B cell (primary cell): ENCODE data around the gene RTTN.

Source experiments
- EZH2 ChIP-seq: IDR thresholded peaks from 2 replicates; pipeline ENCODE4 v1.6.1; 2012; ENCODE audit warnings: borderline replicate concordance, low read depth, mild to moderate bottlenecking, moderate library complexity, low read length; ENCODE audit not compliant: insufficient read depth, poor library complexity, severe bottlenecking
- TF ChIP-seq, protein P1 (sequence below): fragments of 200-600 bp; IDR thresholded peaks from one replicate; pipeline ENCODE4 v1.8.0; 2022; ENCODE audit warnings: antibody characterized with exemption, mild to moderate bottlenecking

DNA sequence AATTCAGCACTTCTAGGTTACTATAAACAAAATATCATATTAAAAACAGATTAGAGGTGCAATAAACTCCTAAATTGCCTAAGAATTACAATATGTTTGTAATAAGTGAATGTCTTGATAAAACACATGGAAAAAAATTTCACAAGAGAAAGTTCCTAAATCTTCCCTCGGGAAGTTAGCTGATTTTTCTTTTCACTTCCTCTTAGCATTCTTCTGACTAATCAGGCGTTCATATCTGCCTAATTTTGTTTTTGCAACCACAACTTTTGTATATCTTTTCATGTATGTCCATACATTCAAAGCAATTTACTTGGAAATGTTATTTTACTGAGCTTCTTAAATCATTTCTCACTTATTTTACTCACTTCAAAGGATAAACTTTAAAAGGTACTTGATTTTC lies 88.5 kb downstream of the RTTN start:
- TF ChIP-seq, protein P1, sequence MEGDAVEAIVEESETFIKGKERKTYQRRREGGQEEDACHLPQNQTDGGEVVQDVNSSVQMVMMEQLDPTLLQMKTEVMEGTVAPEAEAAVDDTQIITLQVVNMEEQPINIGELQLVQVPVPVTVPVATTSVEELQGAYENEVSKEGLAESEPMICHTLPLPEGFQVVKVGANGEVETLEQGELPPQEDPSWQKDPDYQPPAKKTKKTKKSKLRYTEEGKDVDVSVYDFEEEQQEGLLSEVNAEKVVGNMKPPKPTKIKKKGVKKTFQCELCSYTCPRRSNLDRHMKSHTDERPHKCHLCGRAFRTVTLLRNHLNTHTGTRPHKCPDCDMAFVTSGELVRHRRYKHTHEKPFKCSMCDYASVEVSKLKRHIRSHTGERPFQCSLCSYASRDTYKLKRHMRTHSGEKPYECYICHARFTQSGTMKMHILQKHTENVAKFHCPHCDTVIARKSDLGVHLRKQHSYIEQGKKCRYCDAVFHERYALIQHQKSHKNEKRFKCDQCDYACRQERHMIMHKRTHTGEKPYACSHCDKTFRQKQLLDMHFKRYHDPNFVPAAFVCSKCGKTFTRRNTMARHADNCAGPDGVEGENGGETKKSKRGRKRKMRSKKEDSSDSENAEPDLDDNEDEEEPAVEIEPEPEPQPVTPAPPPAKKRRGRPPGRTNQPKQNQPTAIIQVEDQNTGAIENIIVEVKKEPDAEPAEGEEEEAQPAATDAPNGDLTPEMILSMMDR: no peak
- no peak for TF ChIP-seq EZH2
